ENCODE results near the gene RARB. TPM values are rescaled to one million over a fixed set of nuclear protein-coding genes. Genes with fewer than 3 reads are reported as not detected.

RARB gene
- total and polyA plus RNA-seq, 2 experiments from 2014 or later = 0.14 to 0.42 TPM

DNA sequence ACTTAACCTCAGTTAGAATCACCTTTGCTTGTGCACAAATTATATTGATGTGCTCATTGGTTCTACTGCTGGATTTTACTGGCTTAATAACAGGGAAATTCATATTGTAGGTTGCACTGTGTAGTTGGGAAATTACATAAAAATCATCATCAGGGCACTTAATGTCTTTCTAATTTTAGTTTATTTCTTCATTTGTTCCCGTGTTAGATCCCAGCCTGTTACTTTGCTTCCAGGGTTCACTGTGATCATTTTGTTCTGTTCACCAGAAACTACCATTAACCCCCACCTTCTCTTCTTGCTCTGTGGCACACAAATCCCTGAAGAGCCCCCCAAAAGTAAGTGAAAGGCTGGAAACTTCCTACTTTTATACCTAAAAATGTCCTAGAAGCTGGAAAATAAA is 80.4 kb downstream of the RARB start:
- no peak overlapping the region for H3K4me3 Mint-ChIP-seq
- ATAC-seq = no peak
- no peaks in the 10 kb centered on the region for H3K36me3 Mint-ChIP-seq (ENCODE audit: low read depth)
- Histone ChIP-seq H2AFZ (no peak overlapping the region), H3F3A (replicated peaks; ENCODE audit: low read depth) (no peaks in the 10 kb centered on the region), H3K4me2 (no peak overlapping the region), H3K79me2 (replicated peaks; ENCODE audit: insufficient read depth) (no peaks in the 10 kb centered on the region), H4K20me1 (replicated peaks; ENCODE audit: insufficient read depth) (no peaks in the 10 kb centered on the region), H3K4me1 (ENCODE audit: insufficient read depth) (no peaks in the 10 kb centered on the region), H3K36me3 (ENCODE audit: insufficient read depth) (no peaks in the 10 kb centered on the region), H3K4me3 (no peak overlapping the region), H3K9me2 (ENCODE audit: insufficient read depth) (no peaks in the 10 kb centered on the region), H3K27me3 (ENCODE audit: insufficient read depth) (no peaks in the 10 kb centered on the region), H3K27ac (ENCODE audit: low read depth) (no peak overlapping the region)
- TF ChIP-seq CTCF (conservative IDR thresholded peaks at IDR 0.05; ENCODE audit: low read depth in 2 of 2) (no peak), CREB1 (CRISPR knock-in tag; IDR thresholded peaks at IDR 0.05; ENCODE audit: low read depth) (no peak), ZNF331 (CRISPR knock-in tag; IDR thresholded peaks at IDR 0.05; ENCODE audit: low read depth) (no peak), NANOG (IDR thresholded peaks at IDR 0.05; ENCODE audit: borderline replicate concordance) (no peak)
- peaks cover 4% of the 10 kb centered on the region for H3K27me3 Mint-ChIP-seq (ENCODE audit: insufficient read depth, low read depth, poor library complexity)
- no peak overlapping the region for H3K27ac Mint-ChIP-seq
- H3K9me3 Mint-ChIP-seq = no peaks in the 10 kb centered on the region; the same call in 2 of the 3 replicates
- no peak for DNase-seq (ENCODE audit: low spot score)
- H3K4me1 Mint-ChIP-seq = peaks cover under 1% of the 10 kb centered on the region

GRCh38 chr3:25508901-25509300 is 80.8 kb downstream of the RARB start:
- no peak overlapping the region for H3K4me3 Mint-ChIP-seq
- H3K4me2 ChIP-seq = no peak overlapping the region
- no peak overlapping the region for H2AFZ ChIP-seq
- H3K36me3 ChIP-seq (ENCODE audit: insufficient read depth) = no peaks in the 10 kb centered on the region
- peaks cover 4% of the 10 kb centered on the region for H3K4me1 Mint-ChIP-seq
- H3K9me2 ChIP-seq (ENCODE audit: insufficient read depth) = no peaks in the 10 kb centered on the region
- H3K79me2 ChIP-seq (replicated peaks; ENCODE audit: insufficient read depth) = no peaks in the 10 kb centered on the region
- ATAC-seq = no peak
- H3K4me1 ChIP-seq (ENCODE audit: insufficient read depth) = no peaks in the 10 kb centered on the region
- H3K27me3 ChIP-seq (ENCODE audit: insufficient read depth) = no peaks in the 10 kb centered on the region
- no peak for DNase-seq (ENCODE audit: low spot score)
- no peak overlapping the region for H3K4me3 ChIP-seq
- no peaks in the 10 kb centered on the region; the same call in 2 of the 3 replicates for H3K9me3 Mint-ChIP-seq
- H3K36me3 Mint-ChIP-seq (ENCODE audit: low read depth) = no peaks in the 10 kb centered on the region
- no peaks in the 10 kb centered on the region for H3F3A ChIP-seq (replicated peaks; ENCODE audit: low read depth)
- no peak overlapping the region for H3K27ac Mint-ChIP-seq
- H4K20me1 ChIP-seq (replicated peaks; ENCODE audit: insufficient read depth) = no peaks in the 10 kb centered on the region
- H3K27me3 Mint-ChIP-seq (ENCODE audit: insufficient read depth, low read depth, poor library complexity) = peaks cover 4% of the 10 kb centered on the region
- TF ChIP-seq STAT1 (IDR thresholded peaks at IDR 0.05; ENCODE audit: unreplicated experiment) (no peak), NANOG (IDR thresholded peaks at IDR 0.05; ENCODE audit: borderline replicate concordance) (no peak), EZH2phosphoT487 (IDR thresholded peaks at IDR 0.05; ENCODE audit: unreplicated experiment) (no peak), CREB1 (CRISPR knock-in tag; IDR thresholded peaks at IDR 0.05; ENCODE audit: low read depth) (no peak), CTCF (conservative IDR thresholded peaks at IDR 0.05; ENCODE audit: low read depth in 2 of 2) (no peak), ZNF331 (CRISPR knock-in tag; IDR thresholded peaks at IDR 0.05; ENCODE audit: low read depth) (no peak), ZNF114 (CRISPR knock-in tag; IDR thresholded peaks at IDR 0.05) (no peak), EZH2 (IDR thresholded peaks at IDR 0.05; ENCODE audit: low read depth, unreplicated experiment) (no peak)
- TF ChIP-seq, protein P1, sequence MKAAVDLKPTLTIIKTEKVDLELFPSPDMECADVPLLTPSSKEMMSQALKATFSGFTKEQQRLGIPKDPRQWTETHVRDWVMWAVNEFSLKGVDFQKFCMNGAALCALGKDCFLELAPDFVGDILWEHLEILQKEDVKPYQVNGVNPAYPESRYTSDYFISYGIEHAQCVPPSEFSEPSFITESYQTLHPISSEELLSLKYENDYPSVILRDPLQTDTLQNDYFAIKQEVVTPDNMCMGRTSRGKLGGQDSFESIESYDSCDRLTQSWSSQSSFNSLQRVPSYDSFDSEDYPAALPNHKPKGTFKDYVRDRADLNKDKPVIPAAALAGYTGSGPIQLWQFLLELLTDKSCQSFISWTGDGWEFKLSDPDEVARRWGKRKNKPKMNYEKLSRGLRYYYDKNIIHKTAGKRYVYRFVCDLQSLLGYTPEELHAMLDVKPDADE (IDR thresholded peaks at IDR 0.05) = no peak
- TF ChIP-seq, protein P2, sequence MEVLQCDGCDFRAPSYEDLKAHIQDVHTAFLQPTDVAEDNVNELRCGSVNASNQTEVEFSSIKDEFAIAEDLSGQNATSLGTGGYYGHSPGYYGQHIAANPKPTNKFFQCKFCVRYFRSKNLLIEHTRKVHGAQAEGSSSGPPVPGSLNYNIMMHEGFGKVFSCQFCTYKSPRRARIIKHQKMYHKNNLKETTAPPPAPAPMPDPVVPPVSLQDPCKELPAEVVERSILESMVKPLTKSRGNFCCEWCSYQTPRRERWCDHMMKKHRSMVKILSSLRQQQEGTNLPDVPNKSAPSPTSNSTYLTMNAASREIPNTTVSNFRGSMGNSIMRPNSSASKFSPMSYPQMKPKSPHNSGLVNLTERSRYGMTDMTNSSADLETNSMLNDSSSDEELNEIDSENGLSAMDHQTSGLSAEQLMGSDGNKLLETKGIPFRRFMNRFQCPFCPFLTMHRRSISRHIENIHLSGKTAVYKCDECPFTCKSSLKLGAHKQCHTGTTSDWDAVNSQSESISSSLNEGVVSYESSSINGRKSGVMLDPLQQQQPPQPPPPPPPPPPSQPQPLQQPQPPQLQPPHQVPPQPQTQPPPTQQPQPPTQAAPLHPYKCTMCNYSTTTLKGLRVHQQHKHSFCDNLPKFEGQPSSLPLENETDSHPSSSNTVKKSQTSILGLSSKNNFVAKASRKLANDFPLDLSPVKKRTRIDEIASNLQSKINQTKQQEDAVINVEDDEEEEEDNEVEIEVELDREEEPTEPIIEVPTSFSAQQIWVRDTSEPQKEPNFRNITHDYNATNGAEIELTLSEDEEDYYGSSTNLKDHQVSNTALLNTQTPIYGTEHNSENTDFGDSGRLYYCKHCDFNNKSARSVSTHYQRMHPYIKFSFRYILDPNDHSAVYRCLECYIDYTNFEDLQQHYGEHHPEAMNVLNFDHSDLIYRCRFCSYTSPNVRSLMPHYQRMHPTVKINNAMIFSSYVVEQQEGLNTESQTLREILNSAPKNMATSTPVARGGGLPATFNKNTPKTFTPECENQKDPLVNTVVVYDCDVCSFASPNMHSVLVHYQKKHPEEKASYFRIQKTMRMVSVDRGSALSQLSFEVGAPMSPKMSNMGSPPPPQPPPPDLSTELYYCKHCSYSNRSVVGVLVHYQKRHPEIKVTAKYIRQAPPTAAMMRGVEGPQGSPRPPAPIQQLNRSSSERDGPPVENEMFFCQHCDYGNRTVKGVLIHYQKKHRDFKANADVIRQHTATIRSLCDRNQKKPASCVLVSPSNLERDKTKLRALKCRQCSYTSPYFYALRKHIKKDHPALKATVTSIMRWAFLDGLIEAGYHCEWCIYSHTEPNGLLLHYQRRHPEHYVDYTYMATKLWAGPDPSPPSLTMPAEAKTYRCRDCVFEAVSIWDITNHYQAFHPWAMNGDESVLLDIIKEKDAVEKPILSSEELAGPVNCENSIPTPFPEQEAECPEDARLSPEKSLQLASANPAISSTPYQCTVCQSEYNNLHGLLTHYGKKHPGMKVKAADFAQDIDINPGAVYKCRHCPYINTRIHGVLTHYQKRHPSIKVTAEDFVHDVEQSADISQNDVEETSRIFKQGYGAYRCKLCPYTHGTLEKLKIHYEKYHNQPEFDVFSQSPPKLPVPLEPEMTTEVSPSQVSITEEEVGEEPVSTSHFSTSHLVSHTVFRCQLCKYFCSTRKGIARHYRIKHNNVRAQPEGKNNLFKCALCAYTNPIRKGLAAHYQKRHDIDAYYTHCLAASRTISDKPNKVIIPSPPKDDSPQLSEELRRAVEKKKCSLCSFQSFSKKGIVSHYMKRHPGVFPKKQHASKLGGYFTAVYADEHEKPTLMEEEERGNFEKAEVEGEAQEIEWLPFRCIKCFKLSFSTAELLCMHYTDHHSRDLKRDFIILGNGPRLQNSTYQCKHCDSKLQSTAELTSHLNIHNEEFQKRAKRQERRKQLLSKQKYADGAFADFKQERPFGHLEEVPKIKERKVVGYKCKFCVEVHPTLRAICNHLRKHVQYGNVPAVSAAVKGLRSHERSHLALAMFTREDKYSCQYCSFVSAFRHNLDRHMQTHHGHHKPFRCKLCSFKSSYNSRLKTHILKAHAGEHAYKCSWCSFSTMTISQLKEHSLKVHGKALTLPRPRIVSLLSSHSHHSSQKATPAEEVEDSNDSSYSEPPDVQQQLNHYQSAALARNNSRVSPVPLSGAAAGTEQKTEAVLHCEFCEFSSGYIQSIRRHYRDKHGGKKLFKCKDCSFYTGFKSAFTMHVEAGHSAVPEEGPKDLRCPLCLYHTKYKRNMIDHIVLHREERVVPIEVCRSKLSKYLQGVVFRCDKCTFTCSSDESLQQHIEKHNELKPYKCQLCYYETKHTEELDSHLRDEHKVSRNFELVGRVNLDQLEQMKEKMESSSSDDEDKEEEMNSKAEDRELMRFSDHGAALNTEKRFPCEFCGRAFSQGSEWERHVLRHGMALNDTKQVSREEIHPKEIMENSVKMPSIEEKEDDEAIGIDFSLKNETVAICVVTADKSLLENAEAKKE (CRISPR knock-in tag; IDR thresholded peaks at IDR 0.05) = no peak
- no peak overlapping the region for H3K27ac ChIP-seq (ENCODE audit: low read depth)

Measured in GM23338 (cell line).